BJ (cell line): Measurements from ENCODE around the gene PUS1. TPM values are rescaled to one million over a fixed set of nuclear protein-coding genes. Genes with fewer than 3 reads are reported as not detected.
A peak's percentile ranks its signal among the peaks of the same experiment; 100 is the strongest.

Experiments
- CTCF ChIA-PET: fragments of 350-600 bp; formaldehyde crosslinking; extraction: SDS; loops from one replicate; lab custom pipeline; 2021; ENCODE audit warnings: antibody characterized with exemption, inconsistent platforms; lab: Yijun Ruan, JAX
- POLR2A ChIA-PET: fragments of 300-600 bp; sonication (Branson Sonifier 250); formaldehyde crosslinking; extraction: SDS; loops from one replicate; lab custom pipeline; 2021; ENCODE audit warnings: antibody characterized with exemption; lab: Charles Lee
- DNase-seq: peaks from one replicate; pipeline ENCODE4 v3.0.0-alpha.2; 2011; ENCODE audit warnings: low read depth
- H3K27me3 ChIP-seq: 2 replicates; pipeline ENCODE4 v1.6.0; 2011; ENCODE audit warnings: low read length; ENCODE audit not compliant: control insufficient read depth, insufficient read depth
- H3K36me3 ChIP-seq: 2 replicates; pipeline ENCODE4 v1.5.1; 2011; ENCODE audit warnings: low read length; ENCODE audit not compliant: control insufficient read depth, insufficient read depth
- H3K4me3 ChIP-seq: 2 replicates; pipeline ENCODE4 v1.5.1; 2011; ENCODE audit warnings: low read depth, mild to moderate bottlenecking, control low read depth, low read length
- CTCF ChIP-seq: IDR thresholded peaks from 2 replicates; pipeline ENCODE4 v1.5.1; 2011; ENCODE audit warnings: low read depth, mild to moderate bottlenecking, control low read depth, inconsistent platforms, low read length, moderate library complexity; ENCODE audit not compliant: insufficient read depth
- polyA plus RNA-seq: library from polyadenylated mRNA; depleted of rRNA; stranded (reverse); fragments of >200 nt; gene quantifications from 2 replicates; pipeline ENCODE4 v1.2.3, GENCODE V29; 2011

The PUS1 gene
- polyA plus RNA-seq, 1 experiment = 21.2 TPM

DNA sequence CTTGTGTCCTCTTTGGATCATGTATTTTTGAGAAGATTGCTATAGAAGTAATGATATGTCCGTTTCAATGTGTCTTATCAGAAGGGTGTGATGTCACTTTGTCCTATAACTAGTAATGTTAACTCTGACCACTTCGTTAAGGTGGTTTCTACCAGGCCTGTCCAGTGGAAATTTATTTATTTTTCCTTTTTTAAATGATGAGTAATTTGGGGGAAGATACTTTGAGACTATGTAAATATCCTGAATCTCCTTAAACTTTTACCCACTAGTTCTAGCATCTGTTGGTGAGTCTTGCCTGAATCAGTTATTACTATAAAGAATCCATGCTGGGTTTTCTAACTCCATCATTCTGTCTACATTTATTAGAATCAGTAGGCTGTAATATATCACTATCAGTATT lies 36.0 kb downstream of the PUS1 start:
- no peak overlapping the region for H3K4me3 ChIP-seq
- ChIA-PET POLR2A (no interaction called here), CTCF (no interaction called here)
- H3K36me3 ChIP-seq = peaks cover 4% of the 10 kb centered on the region; the same call in 1 of the 2 replicates
- no peak for TF ChIP-seq CTCF
- H3K27me3 ChIP-seq = no peaks in the 10 kb centered on the region
- no peak for DNase-seq

GRCh38 chr12:131971226-131971625 lies 42.1 kb downstream of the PUS1 start:
- DNase-seq = no peak
- H3K4me3 ChIP-seq = no peak overlapping the region
- POLR2A ChIA-PET = no interaction called here
- H3K36me3 ChIP-seq = 0 out of 2 replicates have a peak, but pooled peaks cover 2% of the 10 kb centered on the region
- no peaks in the 10 kb centered on the region for H3K27me3 ChIP-seq
- CTCF ChIA-PET = interaction anchor here (1.1 kb wide), 1 partner anchor 8 kb away, joined by 3 read pairs; no protein-coding TSS in a partner anchor
- TF ChIP-seq CTCF = no peak

DNA sequence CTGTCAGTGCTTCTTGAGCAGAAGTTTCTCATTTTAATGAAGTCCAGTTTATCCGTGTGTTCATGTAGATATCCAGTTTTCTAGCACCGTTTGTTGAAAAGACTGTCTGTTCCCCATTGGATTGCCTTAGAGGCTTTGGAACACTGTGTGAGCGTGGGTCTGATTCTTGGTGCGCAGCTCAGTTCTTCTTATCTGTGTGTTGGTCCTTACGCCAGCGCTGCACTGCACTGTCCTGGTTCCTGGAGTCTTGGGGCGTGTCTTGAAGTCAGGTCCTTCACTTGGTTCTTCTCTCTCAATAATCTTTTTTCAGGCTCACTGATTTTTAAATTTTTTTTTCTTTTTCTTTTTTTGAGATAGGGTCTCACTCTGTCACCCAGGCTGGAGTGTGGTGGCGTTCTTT lies 46.2 kb downstream of the PUS1 start:
- POLR2A ChIA-PET = no interaction called here
- no peak for TF ChIP-seq CTCF
- CTCF ChIA-PET = interaction anchor here (1.4 kb wide), 1 partner anchor 12 kb away, joined by 3 read pairs; no protein-coding TSS in a partner anchor

DNA sequence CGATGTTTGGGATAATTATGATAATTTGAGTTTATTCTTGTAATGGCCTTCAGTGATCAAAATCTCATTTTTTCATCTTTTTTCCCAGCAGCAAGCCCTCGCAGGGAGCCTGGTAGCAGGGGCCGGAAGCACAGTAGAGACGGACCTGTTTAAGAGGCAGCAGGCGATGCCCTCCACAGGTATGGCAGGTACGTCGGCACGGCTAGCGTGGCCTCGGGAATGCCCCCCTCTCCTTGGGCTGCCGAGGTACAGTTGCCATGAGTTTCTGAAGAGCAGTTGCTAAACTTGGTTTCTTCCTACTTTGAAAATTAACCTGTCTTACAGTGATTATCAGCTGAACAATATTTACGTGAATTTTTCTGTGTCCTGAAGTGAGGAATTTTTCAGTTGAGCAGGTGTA lies 50.5 kb downstream of the PUS1 start:
- DNase-seq = no peak
- POLR2A ChIA-PET = no interaction called here
- H3K36me3 ChIP-seq = peaks cover 16% of the 10 kb centered on the region
- CTCF ChIA-PET = no interaction called here
- no peak overlapping the region for H3K4me3 ChIP-seq
- H3K27me3 ChIP-seq = no peaks in the 10 kb centered on the region
- TF ChIP-seq CTCF = no peak

More for the DNA sequence above, 46.2 kb downstream of the PUS1 start:
- no peak for DNase-seq
- Histone ChIP-seq H3K4me3 (no peak overlapping the region), H3K36me3 (0 out of 2 replicates have a peak, but pooled peaks cover 2% of the 10 kb centered on the region), H3K27me3 (no peaks in the 10 kb centered on the region)

- DNase-seq = no peak
Measured at GRCh38 chr12:131980263-131980662, 51.2 kb downstream of the PUS1 start.

More at GRCh38 chr12:131980263-131980662, 51.2 kb downstream of the PUS1 start:
- H3K4me3 ChIP-seq = no peak overlapping the region
- ChIA-PET POLR2A (no interaction called here), CTCF (no interaction called here)
- TF ChIP-seq CTCF = peak; percentile 12; the same call in 1 of the 2 replicates
- peaks cover 14% of the 10 kb centered on the region for H3K36me3 ChIP-seq
- no peaks in the 10 kb centered on the region for H3K27me3 ChIP-seq
